ENCODE measurements around the gene MATK.
A peak's percentile ranks its signal among the peaks of the same experiment; 100 is the strongest.

MATK gene

DNA sequence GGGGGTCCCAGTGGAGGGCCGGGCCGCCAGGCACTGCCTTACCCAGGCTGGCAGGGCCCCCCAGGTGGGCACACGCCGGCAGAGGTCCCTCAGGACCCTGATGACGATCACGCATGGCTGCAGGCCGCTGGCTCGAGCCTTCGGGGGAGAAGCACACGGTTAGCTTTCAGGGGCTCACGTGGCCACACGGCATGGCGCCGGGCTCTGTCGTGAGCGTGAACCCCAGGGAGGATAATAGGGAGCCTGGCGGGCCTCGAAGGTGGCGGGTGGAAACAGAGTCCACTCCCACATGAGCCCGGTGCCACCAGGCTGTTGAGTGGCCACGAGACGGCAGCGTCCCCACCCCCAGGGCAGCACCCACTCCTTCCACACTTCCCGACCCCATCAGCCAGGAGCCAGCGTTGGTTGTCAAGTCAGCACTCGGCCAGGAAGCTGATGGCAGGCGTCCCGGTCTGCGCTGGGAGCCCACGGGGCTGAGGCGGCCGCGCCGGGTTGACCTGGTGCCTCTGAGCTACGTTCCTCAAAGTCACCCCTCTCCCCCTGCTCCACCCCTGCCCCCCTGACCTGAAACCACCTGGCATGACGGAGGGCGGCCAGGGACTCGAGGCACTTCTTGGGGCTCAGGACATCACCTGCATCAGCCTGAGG, 24.7 kb upstream of the MATK start:
- Histone ChIP-seq H2AFZ (ENCODE audit: low read length) (no peak overlapping the region), H2BK12ac (ENCODE audit: low read length) (no peak overlapping the region), H3K4me2 (ENCODE audit: insufficient read depth, low read length, poor library complexity, severe bottlenecking) (no peak overlapping the region), H3K27ac (replicated peaks; ENCODE audit: low read length) (no peak overlapping the region), H3K9me3 (replicated peaks in 1 of 2; ENCODE audit: control insufficient read depth in 2 of 2, insufficient read depth in 1 of 2, low read depth in 1 of 2, low read length in 2 of 2) (peaks cover 0 to 5% of the 10 kb centered on the region in 2 donors), H4K8ac (ENCODE audit: low read depth, low read length) (peak overlapping the region; percentile 17), H3K4me3 (ENCODE audit: low read length in 2 of 2) (no peak overlapping the region), H3K79me1 (ENCODE audit: low read depth, low read length) (no peaks in the 10 kb centered on the region), H3K18ac (ENCODE audit: low read length) (peak overlapping the region; percentile 5), H3K36me3 (replicated peaks in 1 of 2; ENCODE audit: control insufficient read depth in 2 of 2, insufficient read depth in 2 of 2, low read length in 2 of 2) (peaks cover 0 to 3% of the 10 kb centered on the region in 2 donors), H2BK120ac (ENCODE audit: low read depth, low read length) (no peak overlapping the region), H2AK5ac (ENCODE audit: low read depth, low read length) (peak overlapping the region; percentile 92), H2BK5ac (ENCODE audit: low read length) (no peak overlapping the region), H3K4ac (ENCODE audit: low read length) (no peak overlapping the region), H3K14ac (ENCODE audit: low read length) (peak overlapping the region; percentile 38), H4K91ac (ENCODE audit: low read depth, low read length, poor library complexity) (no peak overlapping the region), H3K23ac (ENCODE audit: low read depth, low read length, poor library complexity) (peak overlapping the region; percentile 52), H3K27me3 (ENCODE audit: control insufficient read depth in 3 of 3, insufficient read depth in 3 of 3, low read depth in 1 of 3, low read length in 3 of 3) (peaks cover 0 to 2% (median 0%) of the 10 kb centered on the region in 3 experiments), H2BK15ac (ENCODE audit: low read length) (no peak overlapping the region), H3K4me1 (ENCODE audit: control insufficient read depth in 2 of 2, insufficient read depth in 1 of 2, low read depth in 1 of 2, low read length in 2 of 2) (peaks cover 2% of the 10 kb centered on the region in 2 donors), H3K9ac (ENCODE audit: low read depth, low read length, poor library complexity) (no peak overlapping the region)
- no CpG with 5 or more reads among the region's 38 CpGs for WGBS, 2 donors (ENCODE audit: extremely low coverage in 2 of 2, insufficient read length in 2 of 2, insufficient replicate concordance in 1 of 2)
- no peak for DNase-seq (ENCODE audit: low spot score)

DNA sequence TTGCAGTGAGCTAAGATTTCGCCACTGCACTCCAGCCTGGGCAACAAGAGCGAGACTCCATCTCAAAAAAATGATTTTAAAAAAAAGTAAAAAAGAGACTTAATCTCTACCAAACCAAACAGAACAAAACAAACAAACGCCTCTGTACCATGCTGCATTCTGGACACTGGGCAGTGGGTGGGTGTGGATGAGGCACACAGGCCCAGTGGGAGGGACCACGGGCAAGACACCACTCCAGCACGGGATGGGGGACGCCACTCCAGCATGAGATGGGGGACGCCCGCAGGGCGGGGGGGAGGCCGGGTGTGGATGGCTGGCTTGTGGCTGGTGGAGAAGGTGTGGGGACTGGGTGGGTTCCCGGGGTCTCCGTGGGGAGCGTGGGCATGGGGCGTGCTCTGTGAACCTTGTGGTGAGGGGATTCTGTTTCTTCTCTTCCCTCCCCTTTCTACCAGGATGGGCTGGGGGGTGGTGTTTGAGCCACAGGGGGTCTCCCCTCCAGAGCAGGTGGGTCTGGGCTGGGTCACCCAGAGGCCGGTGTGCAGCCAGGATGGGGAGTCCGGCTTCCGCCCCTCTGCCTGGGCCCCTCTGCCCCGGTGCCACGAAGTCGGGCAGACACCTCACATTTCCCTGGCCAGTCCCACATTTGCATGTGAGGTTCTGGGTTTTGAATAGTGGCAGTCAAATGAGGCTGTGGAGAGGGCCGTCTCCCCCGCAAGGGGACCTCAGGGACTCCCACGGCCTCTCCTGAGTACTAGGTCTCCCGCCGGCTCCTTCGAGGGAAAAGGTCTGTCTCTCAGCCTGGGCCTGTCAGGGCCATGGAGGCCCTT, 23.9 kb upstream of the MATK start:
- H3K27me3 ChIP-seq (ENCODE audit: control insufficient read depth in 3 of 3, insufficient read depth in 3 of 3, low read depth in 1 of 3, low read length in 3 of 3), result peaks cover 0 to 2% (median 2%) of the 10 kb centered on the region in 3 experiments
- H3K36me3 ChIP-seq (replicated peaks in 1 of 2; ENCODE audit: control insufficient read depth in 2 of 2, insufficient read depth in 2 of 2, low read length in 2 of 2), result peaks cover 0 to 3% of the 10 kb centered on the region in 2 donors
- DNase-seq (ENCODE audit: low spot score), result no peak
- H3K4me2 ChIP-seq (ENCODE audit: insufficient read depth, low read length, poor library complexity, severe bottlenecking), result no peak overlapping the region
- no CpG with 5 or more reads among the region's 26 CpGs for WGBS, 2 donors (ENCODE audit: extremely low coverage in 2 of 2, insufficient read length in 2 of 2, insufficient replicate concordance in 1 of 2)
- no peak overlapping the region for H2BK5ac ChIP-seq (ENCODE audit: low read length)
- H3K79me1 ChIP-seq (ENCODE audit: low read depth, low read length), result no peaks in the 10 kb centered on the region
- H4K8ac ChIP-seq (ENCODE audit: low read depth, low read length), result no peak overlapping the region
- H2AFZ ChIP-seq (ENCODE audit: low read length), result no peak overlapping the region
- peak overlapping the region; percentile 37 for H3K4ac ChIP-seq (ENCODE audit: low read length)
- H2BK120ac ChIP-seq (ENCODE audit: low read depth, low read length), result no peak overlapping the region
- H3K9me3 ChIP-seq (replicated peaks in 1 of 2; ENCODE audit: control insufficient read depth in 2 of 2, insufficient read depth in 1 of 2, low read depth in 1 of 2, low read length in 2 of 2), result peaks cover 0 to 5% of the 10 kb centered on the region in 2 donors
- no peak overlapping the region for H2BK12ac ChIP-seq (ENCODE audit: low read length)
- no peak overlapping the region for H3K4me3 ChIP-seq (ENCODE audit: low read length in 2 of 2)
- no peak overlapping the region for H3K27ac ChIP-seq (replicated peaks; ENCODE audit: low read length)
- H3K4me1 ChIP-seq (ENCODE audit: control insufficient read depth in 2 of 2, insufficient read depth in 1 of 2, low read depth in 1 of 2, low read length in 2 of 2), result peaks cover 2% of the 10 kb centered on the region in 2 donors
- H3K9ac ChIP-seq (ENCODE audit: low read depth, low read length, poor library complexity), result no peak overlapping the region
- no peak overlapping the region for H3K23ac ChIP-seq (ENCODE audit: low read depth, low read length, poor library complexity)
- no peak overlapping the region for H4K91ac ChIP-seq (ENCODE audit: low read depth, low read length, poor library complexity)
- peak overlapping the region; percentile 38 for H3K14ac ChIP-seq (ENCODE audit: low read length)
- no peak overlapping the region for H2BK15ac ChIP-seq (ENCODE audit: low read length)
- peak overlapping the region; percentile 92 for H2AK5ac ChIP-seq (ENCODE audit: low read depth, low read length)
- peak overlapping the region; percentile 71 for H3K18ac ChIP-seq (ENCODE audit: low read length)

DNA sequence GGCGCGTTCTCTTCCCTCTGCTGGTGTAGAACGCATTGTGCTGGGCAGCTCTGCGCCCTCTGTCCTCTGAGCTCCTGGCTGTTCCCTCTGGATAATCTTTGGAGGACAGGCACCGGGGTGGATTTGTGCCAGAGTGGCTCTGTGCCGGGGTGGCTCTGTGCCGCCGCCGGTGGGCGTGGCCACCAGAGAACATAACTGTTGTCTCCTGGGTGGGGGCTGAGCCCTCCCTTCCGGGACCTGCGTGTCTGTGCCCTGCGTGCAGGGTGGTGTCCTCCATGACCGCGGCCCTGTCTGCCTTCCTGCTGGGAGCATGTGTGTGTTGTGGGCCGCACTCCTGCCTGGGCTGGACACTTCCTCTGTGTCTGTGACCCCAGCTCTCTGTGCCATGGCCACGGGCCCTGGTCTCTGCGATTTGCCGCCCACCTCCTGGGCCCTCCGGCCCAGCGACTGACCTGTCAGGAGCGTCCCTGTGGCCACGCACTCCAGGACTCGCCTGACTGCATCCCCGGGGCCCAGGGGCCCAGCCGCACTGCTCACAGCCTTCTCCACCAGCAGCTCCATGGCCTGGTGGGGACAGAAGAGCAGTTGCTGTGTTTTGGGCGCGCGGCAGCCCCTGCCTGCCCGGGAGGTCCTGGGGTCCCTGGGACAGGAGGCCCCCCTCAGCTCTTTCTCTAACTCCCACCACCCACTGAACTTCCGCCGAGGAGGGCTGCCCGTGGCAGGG, 22.4 kb upstream of the MATK start:
- H2BK12ac ChIP-seq (ENCODE audit: low read length), result no peak overlapping the region
- H3K23ac ChIP-seq (ENCODE audit: low read depth, low read length, poor library complexity), result peak overlapping the region; percentile 1
- peak overlapping the region; percentile 67 for H2BK15ac ChIP-seq (ENCODE audit: low read length)
- WGBS, 2 donors (ENCODE audit: extremely low coverage in 2 of 2, insufficient read length in 2 of 2, insufficient replicate concordance in 1 of 2), result no CpG with 5 or more reads among the region's 33 CpGs
- peak overlapping the region; percentile 87 for H2BK5ac ChIP-seq (ENCODE audit: low read length)
- H3K9me3 ChIP-seq (replicated peaks in 1 of 2; ENCODE audit: control insufficient read depth in 2 of 2, insufficient read depth in 1 of 2, low read depth in 1 of 2, low read length in 2 of 2), result peaks cover 0 to 5% of the 10 kb centered on the region in 2 donors
- H3K36me3 ChIP-seq (replicated peaks in 1 of 2; ENCODE audit: control insufficient read depth in 2 of 2, insufficient read depth in 2 of 2, low read length in 2 of 2), result peaks cover 0 to 3% of the 10 kb centered on the region in 2 donors
- H2AFZ ChIP-seq (ENCODE audit: low read length), result no peak overlapping the region
- peak overlapping the region; percentile 94 for H3K18ac ChIP-seq (ENCODE audit: low read length)
- H4K91ac ChIP-seq (ENCODE audit: low read depth, low read length, poor library complexity), result no peak overlapping the region
- no peak overlapping the region for H3K4me2 ChIP-seq (ENCODE audit: insufficient read depth, low read length, poor library complexity, severe bottlenecking)
- H3K79me1 ChIP-seq (ENCODE audit: low read depth, low read length), result no peaks in the 10 kb centered on the region
- no peak overlapping the region for H2BK120ac ChIP-seq (ENCODE audit: low read depth, low read length)
- H3K4me1 ChIP-seq (ENCODE audit: control insufficient read depth in 2 of 2, insufficient read depth in 1 of 2, low read depth in 1 of 2, low read length in 2 of 2), result peaks cover 2% of the 10 kb centered on the region in 2 donors
- H3K27ac ChIP-seq (replicated peaks; ENCODE audit: low read length), result no peak overlapping the region
- H2AK5ac ChIP-seq (ENCODE audit: low read depth, low read length), result peak overlapping the region; percentile 81
- H3K4me3 ChIP-seq (ENCODE audit: low read length in 2 of 2), result no peak overlapping the region
- no peak overlapping the region for H3K9ac ChIP-seq (ENCODE audit: low read depth, low read length, poor library complexity)
- H3K4ac ChIP-seq (ENCODE audit: low read length), result no peak overlapping the region
- H3K27me3 ChIP-seq (ENCODE audit: control insufficient read depth in 3 of 3, insufficient read depth in 3 of 3, low read depth in 1 of 3, low read length in 3 of 3), result peaks cover 0 to 9% (median 2%) of the 10 kb centered on the region in 3 experiments
- no peak overlapping the region for H3K14ac ChIP-seq (ENCODE audit: low read length)
- DNase-seq (ENCODE audit: low spot score), result no peak
- no peak overlapping the region for H4K8ac ChIP-seq (ENCODE audit: low read depth, low read length)

Measured in neuronal stem cell (in vitro differentiated cells).